IPS-NIHi7 (cell line): Measurements from ENCODE around the gene PRLHR.

ENCODE experiments used
- DNase-seq: peaks from one replicate; pipeline ENCODE4 v3.0.0; 2012; ENCODE audit warnings: mixed read lengths; ENCODE audit errors: extremely low spot score

Gene PRLHR

GRCh38 chr10:118587881-118588651 is 7.4 kb downstream of the PRLHR start:
- DNase-seq = no peak

GRCh38 chr10:118586911-118587310 is 8.5 kb downstream of the PRLHR start:
- DNase-seq = no peak

- DNase-seq = no peak
These were observed 9.7 kb downstream of the PRLHR start for GRCh38 chr10:118585794-118586193.

GRCh38 chr10:118585234-118585633 is 10.2 kb downstream of the PRLHR start:
- no peak for DNase-seq

DNA sequence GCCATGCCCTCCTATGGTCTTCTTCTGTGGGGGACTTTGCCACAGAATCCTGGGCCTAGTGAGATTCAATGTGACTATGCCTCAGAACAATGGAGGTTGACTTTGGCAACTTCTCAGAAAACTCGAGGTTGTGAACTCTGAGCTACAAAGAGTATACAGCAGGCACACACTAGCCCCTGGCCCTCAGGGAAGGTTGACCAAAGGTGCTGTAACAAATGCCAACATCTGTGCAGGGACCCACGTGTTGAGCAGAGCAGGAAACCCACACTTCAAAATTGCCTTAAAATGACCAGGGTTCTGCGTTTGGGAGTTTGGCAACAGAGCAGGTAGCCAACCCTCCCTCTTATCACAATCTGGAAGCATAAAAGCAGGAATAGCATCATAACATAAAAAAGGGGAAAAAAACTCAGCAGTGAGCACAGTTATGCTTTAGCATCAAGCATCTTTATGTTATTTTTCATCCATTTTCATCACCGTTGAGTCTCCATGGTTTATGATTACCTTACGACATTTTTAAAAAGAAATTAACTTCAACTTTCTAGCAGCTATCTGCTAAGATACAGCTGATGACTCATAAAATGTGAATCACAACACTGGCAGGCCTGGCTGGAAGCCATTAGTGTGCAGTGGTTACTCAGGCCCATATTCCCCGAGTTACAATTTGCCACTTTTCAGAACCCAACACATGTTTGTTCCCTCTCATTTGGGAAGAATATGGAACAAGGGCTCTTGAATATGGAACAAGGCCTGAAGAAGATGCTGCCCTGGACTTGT is 11.1 kb downstream of the PRLHR start:
- no peak for DNase-seq

DNA sequence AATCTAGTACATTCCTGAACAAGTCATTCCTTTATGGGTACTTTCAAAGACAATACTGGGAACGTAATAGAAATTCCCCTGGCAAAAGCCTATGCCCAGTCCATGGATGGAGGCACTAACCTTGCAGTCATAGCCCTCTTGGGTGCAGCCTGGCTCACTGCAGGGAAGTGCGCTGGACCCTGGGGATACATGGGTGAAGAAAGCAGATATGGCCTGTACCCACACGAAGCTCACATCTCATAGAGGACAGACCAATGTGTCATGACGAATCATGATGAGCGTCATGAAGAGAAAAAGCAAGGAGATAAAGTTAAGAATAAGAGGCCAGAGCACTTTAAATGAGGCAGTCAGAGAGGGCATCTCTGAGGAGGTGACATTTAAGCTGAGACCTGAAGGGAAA is 11.8 kb downstream of the PRLHR start:
- no peak for DNase-seq

GRCh38 chr10:118582511-118582910 is 12.9 kb downstream of the PRLHR start:
- DNase-seq = no peak

GRCh38 chr10:118581340-118581739 is 14.1 kb downstream of the PRLHR start:
- DNase-seq = no peak

- DNase-seq = no peak
These were observed 14.7 kb downstream of the PRLHR start for GRCh38 chr10:118580702-118581101.

DNA sequence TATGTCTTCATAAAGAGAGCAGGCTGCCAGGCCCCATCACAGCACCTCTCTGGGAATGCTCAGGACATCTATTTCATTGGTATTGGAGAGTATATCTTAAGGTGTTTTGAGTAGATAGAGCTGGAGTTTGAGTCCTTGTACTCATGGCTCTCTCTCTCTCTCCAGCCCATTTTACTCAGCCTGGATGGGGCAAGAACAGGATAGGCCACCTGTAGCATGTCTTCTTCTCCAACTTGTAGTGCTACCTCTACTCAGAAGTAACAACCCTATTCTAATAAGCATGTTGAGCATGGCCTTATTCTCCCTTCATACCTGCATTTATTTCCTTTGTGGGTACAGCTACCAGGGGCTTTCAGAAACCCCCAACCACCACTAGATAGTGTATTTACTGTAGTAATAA is 21.9 kb downstream of the PRLHR start:
- no peak for DNase-seq

GRCh38 chr10:118572256-118573041 is 23.0 kb downstream of the PRLHR start:
- DNase-seq = peak; percentile 4

GRCh38 chr10:118571123-118571522 is 24.3 kb downstream of the PRLHR start:
- DNase-seq = peak; percentile 6

DNA sequence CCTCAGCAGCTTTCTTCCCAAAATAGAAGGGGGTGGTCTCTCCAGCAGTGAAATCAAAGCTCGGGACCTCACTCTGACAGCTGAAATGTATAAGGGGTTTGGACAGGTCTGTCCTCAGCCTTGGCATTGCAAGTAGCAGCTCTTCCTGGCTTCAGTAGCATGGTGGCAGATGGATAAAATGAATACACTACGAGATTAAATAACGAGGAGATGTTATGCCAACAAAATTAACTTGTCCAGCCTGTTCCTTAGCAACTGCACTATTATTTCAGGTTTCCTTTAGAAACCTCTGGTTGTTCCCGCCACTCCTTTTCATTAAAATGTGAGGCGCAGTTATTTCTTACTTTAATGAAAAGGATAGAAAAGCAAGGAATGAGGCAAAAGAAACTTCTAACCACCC is 24.9 kb downstream of the PRLHR start:
- DNase-seq = peak; percentile 0

GRCh38 chr10:118569882-118570252 is 25.6 kb downstream of the PRLHR start:
- no peak for DNase-seq

DNA sequence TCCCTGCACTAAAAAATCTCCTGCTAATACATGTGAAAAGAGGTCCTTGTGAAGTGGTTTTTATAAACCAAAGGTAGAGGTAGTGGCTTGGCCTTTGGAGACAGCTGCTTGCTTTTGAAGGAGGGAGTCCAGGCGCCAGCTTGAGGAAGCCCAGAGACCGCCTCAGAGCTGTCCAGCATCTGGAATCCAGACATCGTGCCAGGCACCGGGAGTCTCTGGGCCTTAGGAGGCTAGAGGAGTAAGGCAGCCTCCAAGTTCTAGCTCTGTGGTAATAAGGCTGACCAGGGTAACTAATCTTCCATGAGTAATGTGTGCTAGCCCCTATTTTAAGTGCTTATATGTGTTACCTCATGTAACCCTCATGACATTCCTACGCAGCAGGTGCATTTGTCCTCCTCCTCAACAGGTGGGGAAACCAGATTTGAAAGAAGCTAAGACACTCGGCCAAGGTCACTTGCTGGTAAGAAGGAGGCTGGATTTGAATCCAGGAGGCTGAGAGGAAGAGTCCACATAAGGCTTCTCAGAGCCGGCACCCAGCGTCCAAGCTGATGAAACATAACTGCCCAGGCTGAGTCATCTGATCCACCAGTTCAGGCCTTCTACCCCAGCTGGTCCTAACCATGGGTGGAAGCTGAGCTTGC is 26.1 kb downstream of the PRLHR start:
- DNase-seq = peak; percentile 9

DNA sequence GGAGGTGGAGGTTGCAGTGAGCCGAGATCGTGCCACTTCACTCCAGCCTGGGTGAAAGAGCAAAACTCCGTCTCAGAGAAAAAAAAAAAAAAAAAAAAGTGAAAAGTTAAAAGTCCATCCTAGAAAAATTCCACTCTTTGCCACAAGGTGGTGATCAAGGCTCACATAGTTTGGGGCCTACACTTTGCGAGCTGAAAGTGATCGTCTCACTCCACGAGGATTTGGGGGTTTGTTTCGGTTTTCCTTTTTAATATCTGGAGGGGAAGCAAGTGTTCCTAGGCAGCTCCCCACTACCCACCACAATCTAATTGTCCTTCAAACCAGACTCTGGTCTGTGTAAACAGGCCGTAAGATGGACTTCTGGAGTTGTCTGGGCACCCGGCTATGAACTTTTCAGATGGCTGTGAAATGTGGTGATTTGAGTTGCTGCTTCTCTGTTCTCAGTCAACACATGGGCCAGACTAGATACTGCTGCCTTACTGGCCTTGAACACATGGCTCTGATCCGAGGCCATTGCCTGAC is 27.1 kb downstream of the PRLHR start:
- peak; percentile 72 for DNase-seq

GRCh38 chr10:118567701-118568248 is 27.7 kb downstream of the PRLHR start:
- peak; percentile 3 for DNase-seq

GRCh38 chr10:118566911-118567310 is 28.5 kb downstream of the PRLHR start:
- no peak for DNase-seq

DNA sequence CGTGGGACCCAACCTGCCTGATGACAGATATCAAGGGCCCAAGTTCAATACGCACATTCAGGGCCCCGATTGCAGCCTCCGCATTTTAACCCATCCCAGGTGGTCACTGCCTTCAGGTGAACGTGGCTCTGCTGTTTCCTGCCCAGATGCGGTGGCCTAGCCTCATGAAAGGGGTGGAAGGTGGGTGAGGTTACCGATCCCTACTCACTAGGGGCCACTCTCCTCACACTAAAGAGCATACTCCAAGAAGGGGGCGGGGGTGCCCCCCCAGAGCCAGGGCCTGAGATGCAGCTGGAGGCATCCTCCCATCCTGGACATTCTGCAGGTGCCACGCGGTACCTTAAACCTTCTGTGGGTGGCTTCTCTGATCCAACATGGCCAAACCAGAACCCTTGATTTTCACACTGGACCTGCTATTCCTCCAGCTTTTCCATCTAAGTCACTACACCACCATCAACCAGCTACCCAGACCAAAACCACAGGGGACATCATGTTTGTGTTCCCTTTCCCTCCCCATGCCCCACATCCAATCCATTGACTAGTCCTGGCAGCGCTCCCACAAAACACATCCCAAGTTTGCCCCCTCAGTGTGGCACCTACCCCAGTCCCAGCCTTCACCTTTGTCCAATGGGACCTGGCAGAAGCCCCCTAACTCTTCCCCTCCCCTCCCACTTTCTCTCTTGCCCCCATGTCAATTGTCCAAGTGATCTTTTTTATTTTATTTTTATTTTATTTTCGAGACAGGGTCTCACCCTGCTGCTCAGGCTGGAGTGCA is 30.0 kb downstream of the PRLHR start:
- peak; percentile 4 for DNase-seq

- peak; percentile 82 for DNase-seq
These were observed 30.8 kb downstream of the PRLHR start for GRCh38 chr10:118564652-118565051.

- DNase-seq = no peak
These were observed 31.3 kb downstream of the PRLHR start for GRCh38 chr10:118564114-118564513.
